CD4-positive, alpha-beta memory T cell (primary cell): Measurements from ENCODE around the gene UFC1. TPM values are rescaled to one million over a fixed set of nuclear protein-coding genes. Genes with fewer than 3 reads are reported as not detected.

Experiments
- CTCF ChIA-PET: fragments of 350-600 bp; sonication (Branson Sonifier 250); formaldehyde crosslinking; loops from one replicate; lab custom pipeline; 2021; ENCODE audit warnings: inconsistent platforms; ENCODE audit not compliant: partially characterized antibody; lab: Charles Lee
- POLR2A ChIA-PET: fragments of 350-600 bp; sonication (Branson Sonifier 250); formaldehyde crosslinking; loops from one replicate; lab custom pipeline; 2021; ENCODE audit not compliant: partially characterized antibody; lab: Charles Lee
- DNase-seq, 5 donors: peaks; one replicate each; pipeline versions ENCODE4 v3.0.0 to v3.0.0-alpha.2; 2020 to 2022; ENCODE audit warnings: mixed read lengths in 1 of 5
- H3K27ac ChIP-seq: one replicate; pipeline ENCODE4 v1.7.0; 2013; ENCODE audit warnings: low read depth, low read length
- H3K27me3 ChIP-seq: 2 replicates; pipeline ENCODE4 v1.7.0; 2013; ENCODE audit warnings: mild to moderate bottlenecking, low read length, moderate library complexity; ENCODE audit not compliant: insufficient read depth
- H3K36me3 ChIP-seq: 2 replicates; pipeline ENCODE4 v1.7.0; 2013; ENCODE audit warnings: mild to moderate bottlenecking, low read length, moderate library complexity; ENCODE audit not compliant: insufficient read depth
- H3K4me1 ChIP-seq: 2 replicates; pipeline ENCODE4 v1.7.0; 2013; ENCODE audit warnings: mild to moderate bottlenecking, low read length, moderate library complexity; ENCODE audit not compliant: insufficient read depth
- H3K4me3 ChIP-seq, 2 donors: one replicate each; pipeline ENCODE4 v1.7.0; 2013; ENCODE audit warnings: low read length in 2 of 2, mild to moderate bottlenecking in 1 of 2
- H3K9me3 ChIP-seq, 2 donors: one replicate each; pipeline ENCODE4 v1.7.0; 2013; ENCODE audit warnings: low read length in 2 of 2, control low read depth in 1 of 2; ENCODE audit not compliant: control insufficient read depth in 1 of 2
- H3K27ac Mint-ChIP-seq, 7 donors: one replicate each; pipeline ENCODE4 v1.8.0; 2020 to 2021; ENCODE audit warnings: mixed read lengths in 7 of 7, mild to moderate bottlenecking in 6 of 7, inconsistent platforms in 3 of 7, moderate library complexity in 3 of 7
- H3K27me3 Mint-ChIP-seq, 2 donors: one replicate each; pipeline ENCODE4 v1.8.0; 2020 to 2021; ENCODE audit warnings: mixed read lengths in 2 of 2
- H3K36me3 Mint-ChIP-seq, 2 donors: one replicate each; pipeline ENCODE4 v1.8.0; 2020 to 2021; ENCODE audit warnings: mixed read lengths in 2 of 2, inconsistent platforms in 1 of 2, mild to moderate bottlenecking in 1 of 2
- H3K4me1 Mint-ChIP-seq, 4 donors: one replicate each; pipeline ENCODE4 v1.8.0; 2020 to 2021; ENCODE audit warnings: mixed read lengths in 4 of 4, mild to moderate bottlenecking in 1 of 4
- H3K4me3 Mint-ChIP-seq, 8 donors: one replicate each; pipeline ENCODE4 v1.8.0; 2020 to 2021; ENCODE audit warnings: mixed read lengths in 8 of 8, mild to moderate bottlenecking in 7 of 8, moderate library complexity in 6 of 8, inconsistent platforms in 3 of 8
- H3K9me3 Mint-ChIP-seq, 8 donors: one replicate each; pipeline ENCODE4 v1.8.0; 2020 to 2021; ENCODE audit warnings: mixed read lengths in 8 of 8, mild to moderate bottlenecking in 5 of 8, inconsistent platforms in 3 of 8, moderate library complexity in 1 of 8
- intact Hi-C: fragments of 100-400 bp; cut with micrococcal nuclease; formaldehyde crosslinking; loops from one replicate; pipeline ENCODE4 v1.15.1; 2023
- polyA plus RNA-seq, 2 donors: library from polyadenylated mRNA; unstranded; fragments of 300-500 nt; fragmentation: Illumina TruSeq; gene quantifications; one replicate each; pipeline ENCODE4 v1.2.3, GENCODE V29; 2021
- total RNA-seq, 2 experiments: library from RNA; stranded (reverse); gene quantifications; one replicate each; pipeline ENCODE4 v1.2.3, GENCODE V29; 2021

Gene UFC1
- total RNA-seq (10 to 100 TPM; 87.2 to 87.4 TPM), polyA plus RNA-seq (100 to 1,000 TPM; 146 to 176 TPM)

DNA sequence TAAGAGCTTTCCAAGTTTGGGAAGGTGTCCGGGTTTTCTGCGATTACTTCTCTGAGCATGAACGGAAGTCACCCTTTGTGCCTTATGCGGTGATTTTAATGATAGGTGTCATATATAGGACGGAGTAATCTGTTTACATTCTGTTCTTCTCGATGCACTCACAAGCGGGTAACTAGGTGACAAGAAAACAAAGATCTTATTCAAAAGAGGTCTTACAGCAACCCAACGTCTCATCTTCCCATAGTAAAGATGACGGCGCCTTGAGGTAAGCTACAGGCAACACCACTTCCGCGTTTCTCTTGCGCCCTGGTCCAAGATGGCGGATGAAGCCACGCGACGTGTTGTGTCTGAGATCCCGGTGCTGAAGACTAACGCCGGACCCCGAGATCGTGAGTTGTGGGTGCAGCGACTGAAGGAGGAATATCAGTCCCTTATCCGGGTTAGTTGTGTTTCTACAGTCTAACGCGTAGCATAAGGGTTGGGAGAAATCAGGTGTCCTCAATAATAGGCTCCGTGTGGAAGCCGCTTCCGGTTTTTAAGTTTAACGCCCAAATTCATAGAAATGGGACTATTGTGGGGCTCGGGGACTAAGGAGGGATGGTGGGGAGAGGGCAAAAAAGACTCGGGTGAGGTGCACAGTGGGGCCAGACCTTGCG lies at the start of gene UFC1:
TSS of gene UFC1 (plus strand) at position 297 of the 656 bp plus-strand sequence. CDS start at position 317, 20 bp downstream.
- Mint-ChIP-seq H3K27ac (peak within 1 kb of the TSS; percentile 99 to 100 (median 100)), H3K27me3 (no peaks in the 10 kb centered on the region), H3K4me1 (peaks cover 22 to 45% (median 31%) of the 10 kb centered on the region in 4 donors), H3K4me3 (peak within 1 kb of the TSS; percentile 96 to 100 (median 99)), H3K9me3 (no peaks in the 10 kb centered on the region), H3K36me3 (peaks cover 14 to 31% of the 10 kb centered on the region in 2 donors)
- H3K27ac ChIP-seq = peak within 1 kb of the TSS; percentile 99
- POLR2A ChIA-PET = interaction anchor here (0.7 to 3.5 kb wide), 28 partner anchors 8 to 358 kb away, joined by 3 to 67 read pairs (median 4); partner anchors contain the start of genes ARHGAP30, B4GALT3, DEDD and F11R
- CTCF ChIA-PET = interaction anchor here (0.9 to 3.0 kb wide), 9 partner anchors 11 to 228 kb away, joined by 3 to 29 read pairs (median 3); partner anchors contain the start of genes APOA2, ARHGAP30, NDUFS2 and PPOX
- peak; percentile 87 to 93 (median 90) for DNase-seq
- H3K4me3 ChIP-seq = peak within 1 kb of the TSS; percentile 37 to 100
- no peaks in the 10 kb centered on the region for H3K36me3 ChIP-seq
- intact Hi-C loops = loop anchor here (1.0 to 10.0 kb wide), 6 partner anchors 22 to 1059 kb away; partner anchors contain the start of genes ARHGAP30, DEDD, IGSF8 and NIT1
- no peaks in the 10 kb centered on the region for H3K27me3 ChIP-seq
- H3K4me1 ChIP-seq = peaks cover 22% of the 10 kb centered on the region
- no peaks in the 10 kb centered on the region for H3K9me3 ChIP-seq

DNA sequence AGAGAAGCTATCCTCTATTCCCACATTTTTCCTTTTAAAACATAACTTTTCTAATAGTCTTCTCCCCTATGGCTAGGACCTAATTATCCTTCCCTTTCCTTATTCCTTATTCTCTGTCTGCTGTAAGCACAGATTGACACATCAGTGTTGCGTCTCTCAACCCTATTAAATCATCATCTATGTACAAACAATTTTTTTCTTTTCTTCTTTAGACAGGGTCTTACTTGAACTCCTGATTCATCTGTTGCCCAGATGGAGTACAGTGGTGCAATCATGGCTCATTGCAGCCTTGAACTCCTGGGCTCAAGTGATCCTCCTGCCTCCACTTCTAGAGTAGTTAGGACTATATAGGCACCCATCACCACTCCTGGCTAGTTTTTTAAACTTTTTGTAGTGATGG lies 47.3 kb upstream of the UFC1 start:
- no peaks in the 10 kb centered on the region for H3K4me1 ChIP-seq
- H3K27ac ChIP-seq = no peak overlapping the region
- Mint-ChIP-seq H3K27ac (peak overlapping the region in 5 of 7 donors; percentile 8 to 50 (median 47)), H3K36me3 (peaks cover 8 to 29% of the 10 kb centered on the region in 2 donors), H3K27me3 (no peaks in the 10 kb centered on the region), H3K4me3 (no peak overlapping the region), H3K4me1 (peaks cover 13 to 27% (median 17%) of the 10 kb centered on the region in 4 donors), H3K9me3 (peaks cover 0 to 2% (median 0%) of the 10 kb centered on the region in 8 donors)
- H3K36me3 ChIP-seq = peaks cover 19% of the 10 kb centered on the region
- CTCF ChIA-PET = no interaction called here
- intact Hi-C loops = no loop called here
- no peak for DNase-seq
- H3K9me3 ChIP-seq = no peaks in the 10 kb centered on the region
- POLR2A ChIA-PET = interaction anchor here (1.1 kb wide), 1 partner anchor 11 kb away, joined by 3 read pairs; the partner anchor contains the start of gene PFDN2
- no peaks in the 10 kb centered on the region for H3K27me3 ChIP-seq
- no peak overlapping the region for H3K4me3 ChIP-seq

DNA sequence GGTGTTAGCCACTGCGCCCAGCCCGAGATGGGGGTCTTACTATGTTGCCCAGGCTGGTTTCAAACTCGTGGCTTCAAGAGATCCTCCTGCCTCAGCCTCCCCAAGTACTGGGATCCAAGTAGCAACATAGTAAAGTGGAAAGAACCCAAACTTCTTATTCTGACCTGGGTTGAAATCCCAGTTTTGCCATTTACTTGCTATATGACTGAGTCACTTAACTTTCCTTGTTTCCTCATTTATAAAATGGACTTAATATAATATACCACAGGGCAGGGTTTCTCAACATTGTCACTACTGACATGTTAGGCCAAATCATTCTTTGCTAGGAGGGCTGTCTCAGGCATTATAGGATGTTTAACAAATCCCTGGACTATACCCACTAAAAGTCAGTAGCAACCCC lies 42.7 kb upstream of the UFC1 start:
- Mint-ChIP-seq H3K4me3 (no peak overlapping the region), H3K36me3 (peaks cover 8 to 33% of the 10 kb centered on the region in 2 donors), H3K9me3 (peaks cover 0 to under 1% (median 0%) of the 10 kb centered on the region in 8 donors), H3K4me1 (peaks cover 34 to 53% (median 42%) of the 10 kb centered on the region in 4 donors), H3K27me3 (no peaks in the 10 kb centered on the region), H3K27ac (peak overlapping the region in 1 of 7 donors; percentile 67)
- Histone ChIP-seq H3K4me1 (peaks cover 39% of the 10 kb centered on the region), H3K27ac (no peak overlapping the region), H3K27me3 (no peaks in the 10 kb centered on the region), H3K36me3 (peaks cover 3% of the 10 kb centered on the region), H3K9me3 (no peaks in the 10 kb centered on the region), H3K4me3 (no peak overlapping the region)
- POLR2A ChIA-PET = no interaction called here
- no peak for DNase-seq
- intact Hi-C loops = no loop called here
- CTCF ChIA-PET = no interaction called here

DNA sequence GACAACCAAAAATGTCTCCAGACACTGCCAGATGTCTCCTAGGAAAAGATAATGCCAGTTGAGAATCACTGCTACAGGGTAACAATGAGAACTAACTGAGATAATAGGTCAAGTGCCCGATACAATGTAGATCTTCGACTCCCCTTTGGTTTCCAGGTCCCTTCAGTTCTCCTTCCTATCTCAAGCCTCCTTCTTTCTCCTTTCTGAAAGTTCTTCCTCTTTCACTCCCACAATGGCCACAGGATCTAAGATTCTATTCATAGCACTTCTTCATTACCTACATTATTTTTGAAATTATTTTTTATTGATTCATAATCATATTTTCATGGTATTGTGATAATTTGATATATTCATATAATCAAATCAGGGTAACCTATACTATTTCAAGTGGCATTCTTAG lies 42.3 kb upstream of the UFC1 start:
- Histone ChIP-seq H3K9me3 (no peaks in the 10 kb centered on the region), H3K4me1 (peaks cover 43% of the 10 kb centered on the region), H3K27me3 (no peaks in the 10 kb centered on the region), H3K36me3 (peaks cover 3% of the 10 kb centered on the region), H3K27ac (no peak overlapping the region), H3K4me3 (no peak overlapping the region)
- Mint-ChIP-seq H3K4me1 (peaks cover 35 to 53% (median 42%) of the 10 kb centered on the region in 4 donors), H3K4me3 (no peak overlapping the region), H3K27ac (peak overlapping the region in 3 of 7 donors; percentile 22 to 67 (median 54)), H3K27me3 (no peaks in the 10 kb centered on the region), H3K9me3 (no peaks in the 10 kb centered on the region), H3K36me3 (peaks cover 4 to 32% of the 10 kb centered on the region in 2 donors)
- CTCF ChIA-PET = interaction anchor here (1.0 kb wide), 1 partner anchor 14 kb away, joined by 3 read pairs; no protein-coding TSS in a partner anchor
- no peak for DNase-seq
- intact Hi-C loops = no loop called here
- POLR2A ChIA-PET = interaction anchor here (0.9 to 1.4 kb wide), 3 partner anchors 14 to 42 kb away, joined by 3 to 4 read pairs (median 3); partner anchors contain the start of genes DEDD, KLHDC9 and UFC1

DNA sequence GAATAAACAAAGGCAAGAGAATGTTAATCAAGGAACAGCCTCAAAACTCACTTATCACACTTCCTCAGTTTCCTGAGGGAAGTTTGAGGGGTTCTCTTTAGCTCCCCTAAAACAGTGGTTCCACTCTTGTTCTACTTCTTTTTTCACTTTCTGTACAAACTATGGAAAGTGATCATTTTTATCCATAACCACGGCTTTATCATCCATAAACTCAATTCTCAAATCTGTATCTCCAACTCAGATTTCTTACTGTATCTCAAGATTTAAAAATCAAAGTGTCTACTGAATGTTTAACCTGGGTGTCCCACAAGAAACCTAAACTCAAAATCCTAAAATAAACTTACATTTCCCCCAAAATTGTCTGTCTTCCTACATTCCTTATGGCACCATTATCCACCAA lies 39.9 kb upstream of the UFC1 start:
- no peak overlapping the region for H3K4me3 ChIP-seq
- H3K4me1 ChIP-seq = peaks cover 58% of the 10 kb centered on the region
- intact Hi-C loops = no loop called here
- Mint-ChIP-seq H3K36me3 (peaks cover 4 to 35% of the 10 kb centered on the region in 2 donors), H3K27me3 (no peaks in the 10 kb centered on the region), H3K4me3 (peak overlapping the region in 1 of 8 donors; percentile 5), H3K4me1 (peaks cover 37 to 71% (median 54%) of the 10 kb centered on the region in 4 donors), H3K9me3 (no peaks in the 10 kb centered on the region), H3K27ac (peak overlapping the region in 6 of 7 donors; percentile 3 to 40 (median 14))
- no peak overlapping the region for H3K27ac ChIP-seq
- peaks cover 3% of the 10 kb centered on the region for H3K36me3 ChIP-seq
- ChIA-PET POLR2A (no interaction called here), CTCF (no interaction called here)
- H3K27me3 ChIP-seq = no peaks in the 10 kb centered on the region
- DNase-seq = no peak
- no peaks in the 10 kb centered on the region for H3K9me3 ChIP-seq

DNA sequence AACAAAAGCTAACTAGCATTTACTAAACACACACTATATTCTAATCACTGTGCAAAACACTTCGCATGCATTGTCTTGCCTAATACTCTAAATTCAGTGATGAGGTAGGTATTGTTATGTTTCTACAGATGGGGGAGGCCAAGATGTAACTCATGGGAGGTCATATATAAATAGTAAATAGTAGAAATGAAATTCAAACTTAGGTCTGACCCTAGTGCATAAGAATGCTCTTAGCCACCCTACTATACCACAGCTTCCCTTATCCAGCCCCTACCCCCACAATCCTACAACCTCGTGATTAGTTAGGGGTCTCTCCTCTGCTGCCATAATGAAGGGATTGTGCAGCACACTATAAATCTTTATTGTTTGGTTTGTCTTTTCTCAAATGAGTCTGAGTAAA lies 39.2 kb upstream of the UFC1 start:
- H3K4me3 ChIP-seq = no peak overlapping the region
- POLR2A ChIA-PET = no interaction called here
- H3K27me3 ChIP-seq = no peaks in the 10 kb centered on the region
- peaks cover under 1% of the 10 kb centered on the region for H3K36me3 ChIP-seq
- H3K9me3 Mint-ChIP-seq = no peaks in the 10 kb centered on the region
- no peak for DNase-seq
- no peaks in the 10 kb centered on the region for H3K27me3 Mint-ChIP-seq
- peaks cover 64% of the 10 kb centered on the region for H3K4me1 ChIP-seq
- peak overlapping the region in 3 of 7 donors; percentile 10 to 36 (median 19) for H3K27ac Mint-ChIP-seq
- intact Hi-C loops = no loop called here
- H3K27ac ChIP-seq = no peak overlapping the region
- peaks cover 4 to 34% of the 10 kb centered on the region in 2 donors for H3K36me3 Mint-ChIP-seq
- CTCF ChIA-PET = no interaction called here
- peak overlapping the region in 1 of 8 donors; percentile 5 for H3K4me3 Mint-ChIP-seq
- peaks cover 40 to 76% (median 58%) of the 10 kb centered on the region in 4 donors for H3K4me1 Mint-ChIP-seq
- H3K9me3 ChIP-seq = no peaks in the 10 kb centered on the region
